ENCODE data around the gene PCSK7.

DNA sequence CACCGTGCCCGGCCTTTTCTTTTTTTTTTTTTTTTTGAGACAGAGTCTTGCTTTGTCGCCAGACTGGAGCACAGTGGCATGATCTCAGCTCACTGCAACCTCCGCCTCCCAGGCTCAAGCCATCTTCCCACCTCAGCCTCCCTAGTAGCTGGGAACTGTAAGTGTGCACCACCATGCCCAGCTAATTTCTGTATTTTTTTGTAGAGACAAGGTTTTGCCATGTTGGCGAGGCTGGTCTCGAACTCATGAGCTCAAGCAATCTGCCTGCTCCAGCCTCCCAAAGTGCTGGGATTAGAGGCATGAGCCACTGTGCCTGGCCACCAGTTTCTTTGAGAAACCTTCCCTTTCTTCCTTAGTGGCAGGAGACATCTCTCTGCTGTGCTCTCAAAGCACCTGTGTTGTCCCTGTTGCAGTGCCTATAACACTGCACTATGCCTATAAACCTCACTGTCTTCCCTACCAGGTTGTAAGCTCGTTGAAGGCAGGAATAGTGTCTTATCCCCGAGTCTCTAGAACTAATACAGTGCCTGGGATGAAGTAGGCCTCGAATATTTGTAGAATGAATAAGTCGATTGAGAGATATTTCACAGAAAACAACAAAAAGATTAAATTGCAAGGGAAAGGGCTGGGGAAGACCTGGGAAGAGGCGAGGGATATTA lies 19.0 kb downstream of the PCSK7 start:
- TF ChIP-seq SIN3A (IDR thresholded peaks at IDR 0.05; ENCODE audit: borderline replicate concordance, insufficient read depth, low read length) (no peak), POLR2AphosphoS5 (IDR thresholded peaks at IDR 0.05; ENCODE audit: low read depth, low read length) (no peak)
